Gastroesophageal sphincter (tissue), 3 donors: Measurements from ENCODE around the gene C10orf105.

ENCODE experiments used
- CTCF ChIP-seq, 4 experiments: fragments of 200-600 bp in 2 of 4; fragments of 450-650 bp in 2 of 4; sonication (generic) in 1 of 4; IDR thresholded peaks; one replicate each; pipeline ENCODE4 v1.5.1; 2017 to 2019; ENCODE audit warnings: antibody characterized with exemption in 4 of 4, mild to moderate bottlenecking in 2 of 4, moderate library complexity in 2 of 4
- POLR2A ChIP-seq, 2 donors: fragments of 450-650 bp; IDR thresholded peaks; one replicate each; pipeline ENCODE4 v1.6.1; 2017; ENCODE audit warnings: antibody characterized with exemption in 2 of 2, mild to moderate bottlenecking in 2 of 2, moderate library complexity in 1 of 2
- POLR2AphosphoS5 ChIP-seq: sonication (generic); formaldehyde crosslinking; IDR thresholded peaks from one replicate; pipeline ENCODE4 v1.6.1; 2017; ENCODE audit warnings: antibody characterized with exemption

GRCh38 chr10:71717056-71717455 is 2.5 kb downstream of the C10orf105 start:
- no peak for TF ChIP-seq POLR2AphosphoS5
- TF ChIP-seq CTCF (IDR thresholded peaks at IDR 0.05) = no peak
- no peak for TF ChIP-seq POLR2A (IDR thresholded peaks at IDR 0.05)
